ENCODE data around the gene SHE.

- no peak for TF ChIP-seq CTCF (conservative IDR thresholded peaks at IDR 0.05; ENCODE audit: low read depth in 2 of 2)
- TF ChIP-seq REST (IDR thresholded peaks at IDR 0.05; ENCODE audit: unreplicated experiment) = no peak
Observed at GRCh38 chr1:154453574-154454352, 48.4 kb downstream of the SHE start.
